ENCODE results near the gene PLXNB3.
A peak's percentile ranks its signal among the peaks of the same experiment; 100 is the strongest.

GRCh38 chrX:153794018-153794896, 30.2 kb downstream of the PLXNB3 start, which contains the start of the genes IDH3G and SSR4:
- TF ChIP-seq POLR2A (IDR thresholded peaks at IDR 0.05; ENCODE audit: low read length), result peak; percentile 74
- TF ChIP-seq GATA1 (IDR thresholded peaks at IDR 0.05; ENCODE audit: low read depth, low read length), result no peak
